Measurements from ENCODE around the gene RGS6.
"Not testable (repeated sequence)": the region's sequence is repeated elsewhere in the genome, so short reads cannot be mapped to it uniquely, and the experiment has no call there.

Gene RGS6
- total RNA-seq, result 0 to 0.19 (median 0.07) reads per million in 3 experiments

DNA sequence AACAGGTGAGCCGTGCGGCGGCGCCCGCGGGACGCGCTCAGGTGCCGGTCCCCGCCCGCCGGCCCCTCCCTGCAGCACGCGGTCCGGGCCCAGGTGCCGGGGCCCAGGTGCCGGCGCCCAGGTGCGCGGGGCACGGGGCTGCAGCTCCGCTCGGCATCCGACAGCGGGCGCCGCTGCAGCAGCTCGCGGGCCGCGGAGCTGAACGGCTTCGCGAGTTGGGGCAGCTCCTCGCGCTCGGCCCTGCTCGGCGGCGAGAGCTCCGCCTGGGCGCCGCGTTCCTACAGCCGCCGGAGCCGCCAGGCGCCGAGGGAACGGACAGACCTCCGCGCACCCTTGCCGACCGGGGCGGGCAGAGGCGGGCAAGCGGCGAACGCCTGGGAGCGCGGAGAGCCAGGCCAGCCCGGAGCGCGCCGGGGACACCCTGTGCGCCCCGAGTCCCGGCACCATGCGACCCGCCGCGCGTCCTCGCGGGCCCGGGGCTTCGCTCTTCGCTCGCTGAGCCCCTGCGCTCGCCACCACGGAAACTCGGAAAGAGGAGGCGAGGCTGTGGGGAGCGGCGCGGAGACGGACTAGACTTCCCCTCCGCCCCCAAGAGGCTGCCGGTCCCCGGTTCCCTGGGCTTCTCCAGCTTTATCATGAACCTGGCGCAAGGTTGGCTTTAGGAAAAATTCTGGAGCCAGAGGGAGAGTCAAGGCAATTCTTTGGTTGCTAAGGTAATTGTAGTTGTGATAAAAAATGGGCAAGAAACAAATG lies at the start of gene RGS6:
Gene RGS6, plus strand, starts transcription at position 201 of the 753 bp plus-strand sequence.
- DNase-seq, result no peak

DNA sequence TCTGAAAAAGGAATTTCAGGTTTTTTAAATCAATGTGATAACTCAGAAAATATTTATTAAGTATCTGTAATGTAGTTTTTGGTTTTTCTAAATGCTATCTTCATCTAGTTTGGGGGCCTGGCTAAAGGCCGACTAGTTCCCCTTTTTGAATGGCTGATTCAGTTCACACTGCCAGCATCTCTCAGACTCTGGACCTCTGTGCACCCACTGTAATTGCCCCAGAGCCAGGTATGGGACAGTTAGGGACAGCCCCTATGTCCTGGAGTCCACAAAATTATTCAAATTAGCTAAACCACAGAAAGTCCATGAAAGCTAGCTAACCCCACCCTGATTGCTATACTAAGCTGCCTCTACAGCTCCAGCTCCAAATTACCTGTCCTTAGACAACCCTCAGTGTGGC lies 49.1 kb upstream of the RGS6 start:
- DNase-seq, result no peak

DNA sequence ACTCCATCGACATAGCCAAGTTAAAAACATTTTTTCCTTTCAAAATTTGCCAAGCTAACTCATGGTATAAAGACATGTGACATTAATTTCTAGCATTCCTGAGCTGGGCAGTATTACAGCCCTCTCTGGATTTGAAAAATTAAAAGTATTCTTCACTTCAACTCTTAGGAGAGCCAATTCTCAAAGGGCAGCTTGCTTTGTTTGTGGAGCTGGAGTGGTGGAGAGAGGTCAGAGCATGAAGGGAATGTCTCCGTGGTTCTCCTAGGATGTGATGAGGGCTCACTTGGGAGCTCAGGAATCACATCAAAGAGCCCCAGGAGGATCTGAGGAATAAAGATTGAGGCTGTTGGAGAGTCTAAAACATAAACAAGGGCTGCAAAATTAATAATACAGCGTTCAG lies 46.9 kb upstream of the RGS6 start:
- DNase-seq, result no peak

GRCh38 chr14:71887802-71888201 lies 44.4 kb upstream of the RGS6 start:
- not testable (repeated sequence) for DNase-seq

- DNase-seq, result no peak
Observed at GRCh38 chr14:71890541-71890940, 41.7 kb upstream of the RGS6 start.

DNA sequence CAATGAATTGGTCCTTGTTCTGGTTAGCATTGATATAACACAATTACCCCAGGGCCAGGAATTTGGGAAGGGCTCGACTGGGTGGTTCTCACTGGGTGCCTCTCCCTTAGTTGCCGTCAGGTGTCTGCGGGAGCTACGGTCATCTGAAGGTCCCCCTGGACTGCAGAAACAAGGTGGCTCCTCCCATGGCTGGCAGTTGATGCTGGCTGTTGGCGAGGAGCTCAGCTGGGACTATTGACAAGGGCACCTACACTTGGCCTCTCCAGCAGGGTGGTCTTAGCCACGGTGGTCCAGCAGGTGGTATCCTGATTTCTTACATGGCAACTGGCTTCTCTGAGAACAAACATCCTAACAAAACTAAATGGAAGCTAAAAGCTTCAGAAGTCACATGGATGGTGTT lies 41.0 kb upstream of the RGS6 start:
- no peak for DNase-seq

DNA sequence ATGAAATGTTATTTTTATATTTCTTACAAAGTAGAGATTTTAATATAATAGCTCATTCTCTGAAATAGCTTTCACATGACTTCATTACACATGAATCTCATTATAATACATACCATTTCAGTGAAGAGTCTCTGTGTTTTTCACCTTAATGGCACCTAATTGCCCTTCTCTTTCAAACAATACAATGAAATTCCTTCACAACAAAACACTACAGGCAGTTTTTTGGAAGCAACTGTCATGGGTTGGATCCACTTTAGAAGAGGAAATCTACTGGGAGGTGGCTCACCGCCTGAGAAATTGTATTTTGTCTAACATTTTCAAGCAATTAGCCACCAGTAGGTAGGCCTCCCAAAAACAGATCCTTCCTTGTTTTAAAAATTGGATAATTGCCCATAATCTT lies 40.3 kb upstream of the RGS6 start:
- no peak for DNase-seq

DNA sequence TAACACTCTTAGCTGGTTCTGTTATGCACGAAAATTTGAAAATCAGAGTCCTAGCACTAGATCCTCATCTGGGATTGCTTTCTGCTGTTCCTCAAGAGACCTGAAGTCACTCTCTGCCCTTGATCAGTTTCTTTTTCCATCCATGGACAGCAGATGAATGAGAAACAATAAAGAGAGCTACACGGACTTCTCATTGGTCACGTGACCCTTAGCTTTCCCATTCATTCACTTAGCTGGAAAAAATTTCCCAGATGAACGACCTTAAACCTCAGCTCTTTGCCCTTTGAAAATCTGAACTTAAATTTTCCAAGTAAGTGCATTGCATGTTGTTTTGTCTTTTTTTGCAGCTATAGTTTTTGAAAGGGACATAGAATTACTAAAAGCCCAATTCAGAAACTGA lies 27.2 kb upstream of the RGS6 start:
- no peak for DNase-seq

- no peak for DNase-seq
Observed at GRCh38 chr14:71905860-71906259, 26.4 kb upstream of the RGS6 start.

GRCh38 chr14:71907793-71908515 lies 24.3 kb upstream of the RGS6 start:
- no peak for DNase-seq

DNA sequence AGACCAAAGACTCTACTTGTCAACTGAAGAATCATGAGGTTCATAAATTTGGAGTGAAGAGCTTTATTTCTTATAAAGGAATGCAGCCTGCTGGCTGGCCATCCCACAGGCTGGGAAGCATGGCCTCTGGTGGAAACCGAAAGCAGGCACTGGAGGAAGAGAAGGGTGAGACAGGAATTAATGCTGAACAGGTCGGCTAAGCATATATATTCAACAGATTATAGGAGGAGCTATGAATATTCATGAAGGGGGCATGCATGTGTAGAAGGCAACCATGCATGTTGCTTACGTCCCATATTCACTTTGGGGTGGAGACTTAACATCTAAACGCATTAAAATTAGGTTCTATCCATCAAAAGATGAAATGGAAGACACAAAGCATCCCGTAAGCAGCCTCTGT lies 20.6 kb upstream of the RGS6 start:
- no peak for DNase-seq

DNA sequence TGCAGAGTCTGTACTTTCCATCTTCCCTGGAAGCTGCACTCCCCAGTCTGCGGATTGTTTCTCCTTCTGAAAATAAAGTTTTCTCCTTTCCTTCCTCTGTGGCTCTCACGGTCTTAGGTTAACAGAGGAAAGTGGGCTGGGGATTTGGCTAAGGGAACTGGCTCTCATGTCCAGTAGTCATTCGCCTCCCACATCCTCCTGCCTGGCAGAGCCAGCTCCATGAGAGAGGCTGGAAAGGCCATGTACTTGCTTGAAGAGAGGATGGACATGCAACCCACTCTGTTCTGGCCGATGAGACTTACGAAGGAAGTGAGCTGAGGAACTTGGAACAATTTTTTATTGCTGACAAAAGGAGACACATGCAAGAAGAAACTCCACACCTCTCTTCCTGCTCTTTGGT lies 18.9 kb upstream of the RGS6 start:
- no peak for DNase-seq

DNA sequence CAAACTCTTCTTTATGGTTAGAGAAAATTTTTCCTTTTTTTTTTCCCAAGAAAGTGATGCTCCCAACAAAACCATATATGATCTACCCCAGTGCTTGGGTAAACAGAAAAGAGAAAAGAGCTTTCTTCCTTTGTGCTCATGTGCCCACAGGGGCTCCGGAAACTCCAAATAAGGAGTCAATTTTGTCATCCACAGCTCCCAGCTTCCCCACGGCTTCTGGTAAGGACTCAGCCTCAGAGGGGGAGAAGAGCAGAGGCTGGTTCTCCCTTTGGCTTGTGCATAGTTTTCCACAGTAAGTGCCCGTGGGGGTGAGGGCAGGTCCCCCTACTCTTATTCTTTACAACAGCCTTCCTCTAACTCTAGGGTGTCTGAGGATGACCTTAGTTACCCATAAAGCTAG lies 13.3 kb upstream of the RGS6 start:
- DNase-seq, result no peak

- no peak for DNase-seq
Observed at GRCh38 chr14:71923513-71923912, 8.7 kb upstream of the RGS6 start.

DNA sequence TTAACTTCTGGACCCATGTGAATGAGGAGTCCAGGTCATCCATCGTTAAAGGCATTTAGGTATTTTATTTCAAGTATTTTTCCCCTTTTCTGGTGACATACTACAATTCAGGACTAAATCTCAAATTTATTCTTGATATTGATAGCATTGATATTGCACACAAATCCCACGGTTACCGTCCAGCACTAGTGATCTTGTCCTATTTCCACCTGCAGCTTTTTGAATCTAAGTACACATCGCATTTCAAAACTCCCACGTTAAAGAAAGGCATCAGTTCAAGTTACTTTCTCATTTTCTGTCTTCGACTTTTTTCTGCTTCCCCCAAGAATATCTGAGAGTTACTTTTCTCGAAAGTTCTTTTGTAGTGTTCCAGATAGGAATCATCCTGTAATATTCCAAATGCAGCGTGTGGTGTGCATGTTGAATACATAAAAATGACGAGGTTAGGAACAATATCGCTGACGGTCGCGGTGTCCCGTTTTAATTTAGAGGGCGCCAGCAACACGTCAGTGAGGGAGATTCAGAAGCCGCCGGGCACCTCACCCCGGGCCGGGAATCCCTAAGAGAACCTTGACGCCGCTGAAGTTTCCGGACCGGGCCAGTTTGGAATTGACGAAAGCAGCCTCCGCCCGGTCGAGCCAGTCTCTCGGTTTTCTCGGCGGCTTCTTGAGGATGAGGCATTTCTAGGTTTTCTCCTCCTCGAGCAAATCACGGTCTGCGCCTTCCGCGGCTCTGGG lies 569 bp upstream of the RGS6 start:
- DNase-seq, result no peak

DNA sequence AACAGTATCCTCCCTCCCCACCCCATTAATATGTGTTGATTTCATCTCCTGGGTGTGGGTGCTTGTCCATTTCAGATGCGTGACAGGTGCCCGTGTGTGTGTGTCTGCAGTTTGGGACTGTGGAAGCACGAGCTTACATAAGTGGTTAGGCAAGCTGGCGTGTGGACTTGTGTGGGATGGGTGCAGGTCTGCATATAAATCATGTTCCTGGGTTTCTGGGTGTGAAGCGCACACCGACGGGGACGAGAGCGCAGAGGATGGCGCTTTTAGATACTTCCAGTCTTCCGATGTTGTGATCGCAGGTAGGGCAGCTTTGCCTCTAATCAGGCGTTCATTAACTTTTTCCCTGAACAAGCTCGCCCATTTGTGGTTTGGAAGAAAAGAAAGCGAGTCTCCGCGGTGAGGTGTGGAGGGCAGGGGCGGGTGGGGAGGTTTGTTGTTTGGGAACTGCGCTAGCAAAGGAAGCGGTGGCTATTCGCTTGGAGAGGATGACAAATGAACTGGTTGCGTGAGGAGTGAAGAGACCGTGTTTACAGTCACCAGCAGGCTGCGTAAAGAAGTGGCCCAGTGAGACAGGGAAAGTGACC lies 865 bp downstream of the RGS6 start:
- DNase-seq, result no peak

DNA sequence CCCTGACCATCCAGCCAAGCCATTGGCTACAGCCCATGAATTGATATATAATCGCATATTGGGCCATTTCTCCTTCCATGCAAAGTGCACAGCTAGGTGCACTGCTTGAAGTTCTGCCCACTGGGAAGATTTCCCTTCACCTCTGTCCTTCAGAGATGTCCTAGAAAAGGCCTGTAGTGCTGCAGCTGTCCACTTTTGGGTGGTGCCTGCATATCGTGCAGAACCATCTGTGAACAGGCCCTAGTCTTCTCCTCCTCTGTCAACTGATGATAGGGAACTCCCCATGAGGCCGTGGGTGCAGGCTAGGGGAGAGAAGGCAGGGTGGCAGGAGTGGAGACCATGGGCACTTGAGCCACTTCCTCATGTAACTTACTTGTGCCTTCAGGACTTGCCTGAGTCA lies 6.0 kb downstream of the RGS6 start:
- not testable (repeated sequence) for DNase-seq

- DNase-seq, result not testable (repeated sequence)
Observed at GRCh38 chr14:71939344-71939743, 7.1 kb downstream of the RGS6 start.

DNA sequence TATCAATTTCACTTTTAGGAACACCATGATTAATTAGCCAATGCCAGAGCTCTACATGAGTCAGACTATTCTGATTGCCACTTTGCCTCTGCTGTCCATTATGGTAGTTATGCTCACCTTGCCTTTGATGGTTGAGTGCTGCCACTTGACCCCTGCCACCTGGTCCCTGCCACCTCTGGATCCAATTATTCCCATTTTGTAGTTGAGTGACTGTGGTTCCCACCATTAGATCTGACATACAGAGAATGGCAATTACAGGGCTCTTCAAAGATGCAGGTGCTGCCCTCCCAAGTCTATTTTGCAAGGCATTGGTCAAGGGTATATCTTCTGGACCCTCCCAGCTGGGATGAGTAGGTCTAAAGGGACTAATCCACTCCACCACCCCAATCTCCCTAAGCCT lies 8.3 kb downstream of the RGS6 start:
- DNase-seq, result not testable (repeated sequence)

- DNase-seq, result not testable (repeated sequence)
Observed at GRCh38 chr14:71941616-71942015, 9.4 kb downstream of the RGS6 start.

DNA sequence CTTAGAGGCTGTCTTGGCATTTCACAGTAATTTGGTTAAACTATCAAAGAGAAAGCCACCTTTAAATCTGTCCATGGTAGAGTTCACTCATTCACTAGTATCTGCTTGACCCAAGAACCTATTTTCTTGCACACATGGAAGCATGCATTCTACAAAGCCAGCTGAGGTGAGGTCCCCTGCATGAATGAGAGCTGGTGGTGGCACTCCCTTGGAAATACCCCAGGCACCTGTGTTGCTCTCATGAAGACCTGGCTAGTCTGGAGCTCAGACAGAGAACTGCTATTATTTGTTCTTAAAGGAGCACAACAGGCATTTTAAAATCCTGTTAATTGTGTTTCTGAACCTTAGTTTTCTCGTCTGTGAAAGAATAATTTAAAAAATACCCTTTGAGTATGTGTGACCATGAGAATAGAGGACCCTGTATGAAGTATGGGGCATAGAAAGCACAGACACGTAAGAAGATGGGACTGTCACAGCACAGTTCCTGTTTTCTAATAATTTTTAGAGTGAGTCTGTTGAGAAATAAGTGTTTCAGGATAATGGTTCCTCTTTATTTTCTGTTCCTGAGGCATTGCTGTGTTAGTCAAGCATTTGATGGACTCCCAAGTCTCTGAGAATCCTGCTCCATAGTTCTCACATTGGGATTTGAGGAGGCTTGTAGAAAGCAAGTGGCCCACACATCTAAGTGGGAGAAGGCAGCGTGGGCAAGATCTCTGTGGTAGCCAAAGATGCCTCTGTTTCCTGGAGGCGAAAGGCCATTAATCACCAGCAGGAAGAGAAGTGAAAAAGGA lies 10.9 kb downstream of the RGS6 start:
- no peak for DNase-seq

GRCh38 chr14:71943695-71944018 lies 11.4 kb downstream of the RGS6 start:
- DNase-seq, result no peak
